Measurements from ENCODE around the gene MCOLN3.

GRCh38 chr1:85015826-85016225 is 32.5 kb downstream of the MCOLN3 start:
- TF ChIP-seq CTCF (IDR thresholded peaks at IDR 0.05 in 8 of 11, conservative IDR thresholded peaks at IDR 0.05 in 3 of 11) (no peak), POLR2A (IDR thresholded peaks at IDR 0.05) (no peak), POLR2AphosphoS5 (IDR thresholded peaks at IDR 0.05) (no peak)

Measured in spleen (tissue), 7 donors.